NCI-H345 treated with DMSO at 0.1 percent for 48 hours (cell line): Measurements from ENCODE around the gene NRG3.
"Not testable (repeated sequence)": the region's sequence is repeated elsewhere in the genome, so short reads cannot be mapped to it uniquely, and the experiment has no call there.

Experiments
- DNase-seq: peaks from one replicate; lab custom pipeline; 2025; ENCODE audit not compliant: unreplicated experiment; lab: John Stamatoyannopoulos, UW

Gene NRG3

DNA sequence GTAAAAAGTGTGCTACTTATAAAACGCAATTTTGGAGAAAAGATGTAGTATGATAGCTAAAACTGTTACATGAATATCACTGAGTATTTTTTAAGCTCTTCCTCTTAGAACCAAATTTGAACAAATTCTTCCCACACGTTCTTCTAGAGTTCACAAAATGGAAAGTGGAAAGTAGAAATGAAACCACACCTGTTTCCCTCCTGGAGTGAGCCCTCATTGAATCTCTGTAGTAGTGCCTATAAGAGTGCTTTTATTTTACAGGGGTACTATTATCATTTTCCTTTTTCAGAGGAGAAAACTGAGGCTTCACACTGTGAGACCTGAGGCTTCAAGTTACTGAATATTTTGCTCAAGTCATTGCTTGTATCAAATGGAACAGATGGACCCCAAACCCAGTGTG, 393.0 kb downstream of the NRG3 start:
- DNase-seq: no peak

DNA sequence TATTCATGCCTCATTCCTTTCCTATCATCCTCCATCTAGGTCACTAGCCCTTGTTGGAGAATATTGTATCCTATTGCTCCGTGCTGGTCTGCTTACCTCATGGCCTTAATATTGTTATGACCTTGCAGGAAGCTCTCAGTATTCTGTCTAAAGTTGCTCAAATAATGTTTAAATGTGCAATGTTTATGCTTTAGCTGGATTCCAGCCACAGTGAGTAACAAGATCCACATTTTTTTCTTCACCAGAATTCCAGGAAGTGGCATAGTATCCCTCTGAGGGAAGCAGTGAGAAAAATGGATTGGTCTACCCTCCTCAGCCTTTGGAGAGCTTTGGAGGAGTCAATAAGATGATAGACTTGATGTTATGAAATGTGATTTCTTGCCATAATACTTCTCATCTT, 402.6 kb downstream of the NRG3 start:
- DNase-seq: no peak

DNA sequence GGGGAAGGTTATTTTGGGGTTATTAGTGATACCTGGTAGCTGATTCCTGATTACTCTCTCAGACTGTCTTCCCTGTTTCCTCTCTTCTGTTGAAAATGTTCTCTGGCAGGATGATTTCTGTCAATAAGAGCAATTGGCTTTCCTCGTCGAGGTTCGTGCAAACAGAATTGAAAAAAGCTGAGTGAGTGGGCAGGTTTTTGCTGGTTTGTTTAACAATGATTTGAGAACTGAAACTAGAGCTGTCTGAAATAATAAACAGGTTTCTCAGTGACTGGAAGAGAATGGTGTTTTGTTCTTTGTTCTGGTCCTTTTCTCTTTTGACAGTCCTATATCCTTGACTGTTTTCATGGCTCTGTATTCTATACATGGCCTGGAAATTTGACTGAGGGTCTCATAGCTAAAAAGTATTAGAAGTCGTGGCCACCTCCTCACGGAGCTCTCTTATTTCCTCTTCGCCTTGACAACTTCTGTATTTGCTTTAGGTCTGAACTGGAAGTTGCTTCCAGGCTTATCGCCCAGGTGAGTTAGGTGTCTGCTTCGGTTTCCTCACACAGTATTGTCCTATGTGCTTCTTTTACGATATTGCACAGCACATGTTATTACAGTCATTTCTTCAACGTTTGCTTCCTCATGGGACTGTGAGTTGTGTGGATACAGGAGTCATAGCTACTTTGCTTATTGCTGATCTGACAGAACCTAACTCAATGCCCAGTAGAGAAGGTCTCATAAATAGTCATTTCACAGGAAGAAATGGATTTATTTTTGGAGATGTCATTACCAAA, 403.6 kb downstream of the NRG3 start:
- DNase-seq: no peak

DNA sequence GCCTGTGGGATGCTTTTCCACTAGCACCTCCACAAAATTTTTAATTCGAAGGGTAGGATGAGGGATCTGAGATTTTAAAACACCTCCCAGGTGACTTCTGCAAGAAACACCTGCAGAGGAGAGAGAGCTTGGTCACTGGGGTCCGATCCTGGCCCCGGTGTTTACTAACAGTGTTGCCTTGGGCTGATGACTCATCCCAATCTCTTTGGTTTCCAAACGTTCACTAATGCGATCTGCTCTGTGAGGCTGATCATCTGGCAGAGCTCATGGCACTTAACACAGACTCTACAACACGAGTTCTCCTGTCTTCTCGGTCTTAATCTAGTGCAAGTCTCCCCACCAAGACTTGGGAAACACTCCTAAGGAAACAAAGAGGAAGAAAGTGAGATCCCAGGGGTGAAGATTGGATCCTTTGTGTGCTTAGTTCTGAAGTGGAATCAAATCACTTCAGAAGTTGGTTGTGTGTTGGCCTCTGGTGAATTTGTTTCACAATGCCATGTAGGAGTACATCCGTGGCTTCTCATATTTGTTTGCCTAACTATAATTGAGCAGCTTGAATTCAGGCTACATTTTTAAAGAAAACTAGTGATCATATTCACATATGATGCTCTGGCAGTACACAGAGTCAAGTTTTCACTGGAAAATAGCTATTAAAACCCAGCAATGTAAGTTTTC, 407.9 kb downstream of the NRG3 start:
- DNase-seq: no peak

DNA sequence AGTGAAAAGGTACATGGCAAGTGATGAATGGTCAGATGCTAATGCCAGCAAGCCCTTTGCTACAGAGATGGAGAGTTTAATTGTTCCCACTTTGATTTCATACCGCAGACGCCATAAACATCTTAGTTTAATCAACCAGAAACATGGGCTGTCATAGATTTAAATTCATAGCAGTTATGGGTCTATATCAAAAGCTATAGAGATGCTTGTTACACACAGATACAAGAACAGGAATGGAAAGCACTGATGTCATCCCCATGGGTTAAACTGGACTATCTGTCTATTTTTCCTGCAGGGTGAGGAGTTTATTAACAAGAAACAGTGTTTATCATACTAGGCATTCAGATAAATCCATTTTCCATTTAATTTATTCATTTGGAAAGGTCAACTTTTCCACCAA, 409.2 kb downstream of the NRG3 start:
- no peak for DNase-seq

DNA sequence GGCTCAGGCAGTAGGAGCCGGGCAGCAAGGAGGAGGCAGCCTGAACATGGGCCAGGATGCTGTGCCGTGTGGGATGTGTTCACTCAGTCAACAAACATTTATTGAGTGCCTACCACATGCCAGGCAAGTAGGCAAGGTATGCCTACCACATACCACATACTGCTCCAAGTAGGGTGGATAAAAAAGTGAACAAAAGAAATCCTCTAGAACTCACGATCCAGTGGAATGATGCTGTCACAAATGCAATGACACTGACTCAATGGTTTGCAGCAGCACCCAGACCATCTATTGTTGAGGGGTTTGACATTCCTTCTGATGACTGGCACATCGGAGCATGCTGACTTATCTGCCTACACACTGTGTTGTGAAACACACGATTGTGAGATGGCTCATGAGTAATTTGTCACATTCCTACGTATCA, 413.5 kb downstream of the NRG3 start:
- no peak for DNase-seq

DNA sequence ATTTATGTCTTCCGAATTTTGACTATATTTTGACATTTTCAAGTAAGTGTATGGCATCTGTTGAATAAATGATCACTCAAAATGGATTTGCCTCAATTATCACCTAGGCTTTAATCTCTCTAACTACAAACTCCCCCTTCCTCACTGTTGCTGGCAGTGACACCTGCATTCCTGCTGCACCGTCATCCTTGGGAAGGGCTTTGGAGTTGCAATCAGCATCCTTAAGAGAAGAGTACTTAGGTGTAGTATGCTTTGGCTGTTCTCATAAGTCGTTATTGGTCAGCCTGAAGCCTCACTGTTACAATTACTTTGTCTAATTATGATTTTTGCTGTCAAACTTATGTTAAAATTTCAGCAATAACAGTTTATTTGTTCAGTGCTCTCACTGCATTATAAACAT, 415.0 kb downstream of the NRG3 start:
- DNase-seq: no peak

DNA sequence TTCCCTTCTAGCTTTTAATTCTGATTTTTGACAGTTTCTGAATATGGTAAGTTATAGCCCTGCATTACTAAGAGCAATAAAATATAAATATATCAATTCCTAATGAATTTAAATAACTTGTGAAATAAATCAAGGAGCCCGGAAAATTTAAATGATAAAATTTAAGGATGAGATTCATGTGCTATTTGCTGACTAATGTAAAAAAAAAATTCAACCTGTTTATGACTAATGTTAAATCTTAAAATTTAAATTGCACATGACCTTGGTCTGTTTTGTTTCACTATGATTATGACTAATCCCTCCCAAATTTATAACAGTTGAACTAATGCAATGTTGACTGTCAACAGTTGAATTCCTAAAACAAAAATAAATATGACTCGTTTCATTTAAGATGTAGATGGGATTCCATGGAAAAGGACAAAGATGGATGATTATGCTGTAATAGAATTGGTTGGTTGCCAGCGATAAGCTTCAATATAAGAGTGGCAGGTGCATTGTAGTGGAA, 419.9 kb downstream of the NRG3 start:
- no peak for DNase-seq

DNA sequence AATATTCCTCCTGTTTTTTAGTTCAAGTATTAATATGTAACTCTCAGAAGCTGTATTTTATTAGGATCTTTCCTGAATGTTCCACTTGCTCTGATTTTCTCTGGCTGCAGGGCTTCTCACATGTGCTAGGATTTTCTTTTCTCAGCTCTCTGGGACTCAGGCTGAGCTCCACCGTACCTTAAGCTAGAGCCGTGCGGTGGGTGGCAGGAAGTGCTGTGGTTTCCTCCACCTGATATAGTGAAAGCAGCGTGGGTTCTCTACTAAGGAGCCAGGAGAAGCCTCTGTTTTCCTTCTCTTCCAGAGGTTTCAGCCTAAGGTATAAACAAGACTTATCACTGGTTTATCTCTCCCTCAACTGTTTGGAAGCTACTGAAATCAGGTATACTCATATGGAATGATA, 433.6 kb downstream of the NRG3 start:
- DNase-seq: no peak

DNA sequence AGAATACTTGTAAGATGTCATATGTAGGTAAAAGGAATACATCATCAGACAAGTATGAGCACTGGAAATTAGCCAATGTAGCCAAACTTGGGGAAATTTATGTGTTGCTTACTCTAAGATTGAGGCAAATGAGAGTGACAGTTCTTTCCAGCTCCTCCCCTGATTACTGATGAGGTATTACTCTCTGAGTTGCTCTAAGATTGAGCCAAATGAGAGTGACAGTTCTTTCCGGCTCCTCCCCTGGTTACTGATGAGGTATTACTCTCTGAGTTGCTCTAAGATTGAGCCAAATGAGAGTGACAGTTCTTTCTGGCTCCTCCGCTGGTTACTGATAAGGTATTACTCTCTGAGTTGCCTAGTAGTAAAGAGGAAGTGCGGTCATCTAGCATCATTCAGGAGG, 435.8 kb downstream of the NRG3 start:
- no peak for DNase-seq

DNA sequence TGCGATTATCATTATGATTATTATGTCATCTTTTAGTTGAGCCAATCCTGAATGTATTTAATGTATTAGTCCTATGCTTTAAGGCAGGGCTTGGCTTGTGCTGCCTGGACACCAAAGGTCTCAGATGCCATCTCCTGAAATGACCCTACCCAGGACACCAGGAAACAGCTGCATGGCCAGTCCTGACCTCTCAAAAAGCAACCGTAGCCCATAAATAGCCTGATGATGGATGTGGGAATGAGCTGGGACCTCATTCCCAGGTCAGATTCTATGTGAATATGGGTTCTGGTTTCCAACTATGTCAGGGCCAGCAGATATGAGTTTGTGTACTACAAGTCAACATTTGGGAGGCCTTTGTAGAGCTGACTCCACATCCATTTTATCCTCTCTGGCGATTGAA, 438.4 kb downstream of the NRG3 start:
- DNase-seq: no peak

DNA sequence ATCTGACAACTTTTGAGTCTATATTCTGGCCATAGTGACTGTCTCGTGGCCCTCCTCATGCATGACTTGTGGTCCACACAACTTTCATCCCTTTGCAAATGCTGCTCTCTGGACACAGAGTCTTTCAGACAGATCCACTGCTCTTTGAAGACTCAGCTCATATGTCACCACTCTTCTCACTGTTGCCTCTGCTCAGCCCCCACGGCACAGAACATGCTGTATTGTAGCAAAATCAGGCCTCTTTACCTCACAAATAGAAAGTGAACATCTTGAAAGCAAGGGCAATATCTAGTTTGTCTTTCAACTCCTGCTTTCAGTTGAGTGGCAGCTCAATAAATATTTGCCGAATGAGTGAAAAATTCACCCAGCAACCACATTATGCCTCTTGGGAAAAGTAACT, 443.5 kb downstream of the NRG3 start:
- no peak for DNase-seq

DNA sequence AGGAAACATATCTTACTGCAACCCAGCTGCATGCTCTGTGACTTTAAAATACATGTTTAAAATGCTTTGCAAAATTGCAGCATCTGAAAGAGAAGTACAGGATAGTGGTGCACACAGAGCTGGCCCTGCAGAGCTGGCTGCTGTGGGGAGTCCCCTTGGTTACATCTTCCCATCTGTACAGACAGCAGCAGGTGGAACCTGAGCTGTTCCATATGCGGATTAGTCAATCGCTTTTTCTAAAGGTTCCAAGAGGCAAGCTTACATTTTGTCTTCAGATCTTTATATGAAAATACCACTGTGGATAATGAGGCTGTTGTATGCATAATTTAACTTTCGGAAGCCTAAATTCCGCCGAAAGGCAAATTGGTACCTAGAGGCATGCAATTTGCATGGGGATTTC, 444.1 kb downstream of the NRG3 start:
- no peak for DNase-seq

DNA sequence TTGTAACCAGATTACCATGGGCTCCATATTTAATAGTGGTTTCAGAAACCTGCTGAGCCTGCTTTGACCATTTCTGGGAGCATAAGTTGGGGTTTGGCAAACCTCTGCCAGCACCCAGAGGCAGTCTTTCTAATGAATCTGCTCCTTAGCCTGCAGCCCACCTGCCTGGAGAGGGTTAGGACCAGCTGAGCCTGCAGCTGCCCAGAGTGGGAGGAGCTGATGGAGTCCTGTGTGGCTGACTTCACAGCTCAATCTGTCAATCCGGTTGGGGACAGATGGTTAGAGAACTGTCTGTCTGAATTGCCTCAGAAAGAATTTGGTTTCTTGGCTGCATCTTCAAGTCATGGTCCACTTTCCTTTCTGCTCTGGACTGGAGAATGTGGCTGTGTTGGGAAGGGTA, 444.6 kb downstream of the NRG3 start:
- no peak for DNase-seq

DNA sequence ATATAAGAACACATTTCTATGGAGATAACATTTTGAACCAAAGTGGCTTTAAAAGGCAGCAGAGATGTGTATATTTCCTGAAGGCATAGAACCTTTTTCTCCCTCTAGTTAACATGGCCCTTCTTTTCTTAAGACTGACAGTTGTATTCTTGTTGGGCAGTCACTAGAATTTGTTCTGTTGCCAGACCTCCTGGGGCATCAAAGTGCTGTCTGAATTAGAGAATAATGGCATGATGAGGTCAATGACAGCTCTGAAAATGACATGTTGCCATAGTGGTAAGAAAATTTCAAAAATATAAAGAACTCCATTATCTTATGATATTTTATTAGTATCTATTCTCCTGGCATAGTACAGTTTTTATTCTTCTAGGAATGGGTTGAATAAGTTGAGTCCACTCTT, 446.7 kb downstream of the NRG3 start:
- DNase-seq: no peak

DNA sequence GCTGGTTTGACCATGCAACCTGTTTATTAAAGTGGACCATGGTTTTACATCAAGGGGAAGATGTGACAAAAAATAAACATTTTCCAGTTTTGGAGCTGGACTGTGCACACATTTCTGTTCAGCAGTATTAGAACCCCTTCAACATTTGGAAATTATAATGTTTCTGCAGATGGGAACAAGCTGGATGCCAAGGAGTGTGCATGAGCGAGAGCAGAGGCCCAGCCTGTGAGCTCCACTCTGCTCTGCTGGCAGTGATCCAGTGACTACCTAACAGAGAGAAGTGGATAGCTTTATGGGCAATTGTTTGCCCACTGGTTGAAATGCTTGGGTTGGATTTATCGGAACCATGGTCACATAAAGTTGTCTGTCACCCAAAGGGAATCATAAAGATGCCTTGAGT, 456.7 kb downstream of the NRG3 start:
- DNase-seq: no peak

DNA sequence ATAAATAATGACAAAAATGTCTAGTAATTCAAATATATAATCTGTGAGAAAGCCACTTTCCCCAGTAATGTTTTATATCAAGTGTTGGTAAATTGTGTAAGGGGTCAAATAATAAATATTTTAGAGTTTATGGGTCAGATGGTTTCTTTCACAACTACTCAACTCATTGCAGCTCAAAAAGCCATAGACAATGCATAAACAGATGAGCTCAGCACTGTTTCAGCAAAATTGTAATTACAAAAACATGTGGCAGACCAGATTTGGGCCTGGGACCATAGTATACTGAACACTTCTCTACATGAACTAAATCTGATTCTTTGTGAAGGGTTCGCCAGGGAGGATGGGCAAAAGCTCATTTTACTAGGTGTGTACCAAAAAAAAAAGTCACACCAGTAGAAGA, 460.8 kb downstream of the NRG3 start:
- no peak for DNase-seq

DNA sequence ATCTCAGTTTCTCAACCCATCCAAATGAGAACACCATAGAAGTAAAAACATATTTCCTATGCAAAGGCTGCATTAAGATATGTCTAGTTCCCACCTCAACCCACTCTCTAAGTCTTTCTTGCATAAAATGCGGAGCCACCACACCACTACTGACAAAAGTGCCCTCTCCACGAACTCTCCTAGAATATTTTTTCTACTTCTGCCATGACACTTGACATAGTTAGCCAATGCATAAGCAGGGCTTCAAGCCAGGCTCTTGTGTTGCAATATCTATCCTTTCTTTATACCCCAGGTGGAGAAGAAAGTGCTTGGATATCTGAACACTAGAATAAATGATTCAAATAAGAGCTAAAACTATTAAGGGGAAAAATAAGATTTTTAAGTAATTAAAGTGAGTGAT, 465.2 kb downstream of the NRG3 start:
- no peak for DNase-seq

DNA sequence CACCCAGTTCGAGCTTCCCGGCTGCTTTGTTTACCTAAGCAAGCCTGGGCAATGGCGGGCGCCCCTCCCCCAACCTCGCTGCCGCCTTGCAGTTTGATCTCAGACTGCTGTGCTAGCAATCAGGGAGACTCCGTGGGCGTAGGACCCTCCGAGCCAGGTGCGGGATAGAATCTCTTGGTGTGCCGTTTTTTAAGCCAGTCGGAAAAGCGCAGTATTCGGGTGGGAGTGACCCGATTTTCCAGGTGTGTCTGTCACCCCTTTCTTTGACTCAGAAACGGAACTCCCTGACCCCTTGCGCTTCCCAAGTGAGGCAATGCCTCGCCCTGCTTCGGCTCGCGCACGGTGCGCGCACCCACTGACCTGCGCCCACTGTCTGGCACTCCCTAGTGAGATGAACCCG, 474.6 kb downstream of the NRG3 start:
- not testable (repeated sequence) for DNase-seq

DNA sequence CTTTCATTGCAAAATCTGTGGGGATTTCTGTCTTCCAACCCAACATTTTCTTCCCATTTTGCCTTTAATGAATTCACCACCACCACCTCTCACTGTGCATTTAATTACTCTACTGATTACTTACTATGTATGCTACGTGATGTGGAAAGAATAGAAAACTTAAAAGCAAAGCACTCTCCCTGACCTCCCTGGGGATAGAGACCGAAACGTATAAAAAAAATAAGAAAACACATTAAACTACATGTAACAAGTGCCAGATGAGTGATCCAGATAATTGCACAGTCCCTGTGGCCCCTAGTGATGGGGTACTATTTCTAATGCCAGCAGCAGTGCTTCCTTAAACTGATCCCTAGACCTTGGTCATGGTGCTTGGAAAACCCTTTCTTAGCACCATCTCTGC, 478.4 kb downstream of the NRG3 start:
- no peak for DNase-seq

DNA sequence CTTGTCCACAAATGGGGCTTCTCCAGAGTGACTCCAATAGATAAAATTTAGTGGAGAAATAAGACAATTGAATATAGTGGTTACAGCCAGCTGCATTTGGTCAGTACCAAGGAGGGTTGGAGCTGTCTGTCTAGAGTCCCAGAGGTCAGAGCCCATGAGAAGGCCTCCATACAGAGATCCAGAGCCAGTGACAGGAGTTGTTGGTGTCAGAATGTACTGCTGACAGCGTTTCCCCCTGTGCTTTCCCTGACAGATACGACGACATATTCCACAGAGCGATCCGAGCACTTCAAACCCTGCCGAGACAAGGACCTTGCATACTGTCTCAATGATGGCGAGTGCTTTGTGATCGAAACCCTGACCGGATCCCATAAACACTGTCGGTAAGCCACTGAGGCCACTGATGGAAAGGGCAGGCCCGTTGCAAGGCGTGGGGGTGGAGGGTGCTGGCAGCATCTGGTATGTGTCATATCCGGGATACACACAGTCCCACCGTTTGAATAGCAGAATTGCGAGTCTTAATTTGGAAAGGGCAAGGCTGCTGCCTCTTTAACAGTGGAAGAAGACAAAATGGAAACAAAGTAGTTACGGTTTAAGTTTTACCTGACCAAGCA, 483.6 kb downstream of the NRG3 start:
- no peak for DNase-seq

DNA sequence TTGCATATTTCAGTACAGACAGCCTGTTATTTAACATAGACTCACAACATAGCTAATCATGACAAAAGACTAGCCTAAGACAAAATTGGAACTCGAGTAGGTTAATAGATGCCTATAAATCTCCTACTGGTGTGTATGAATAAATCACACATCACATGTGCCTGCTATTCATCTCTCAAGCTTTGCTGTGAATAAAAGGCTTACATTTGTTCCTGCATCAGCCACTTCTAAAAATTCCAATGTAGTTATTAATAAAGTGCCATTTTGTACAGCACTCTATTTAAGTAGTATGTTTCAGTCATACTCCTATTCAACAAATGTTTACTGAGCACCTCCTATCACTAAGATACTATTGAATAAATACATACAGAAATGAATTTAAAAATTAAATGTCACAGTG, 486.3 kb downstream of the NRG3 start:
- no peak for DNase-seq
